ENCODE results near the gene ZFYVE28. TPM values are rescaled to one million over a fixed set of nuclear protein-coding genes. Genes with fewer than 3 reads are reported as not detected.

The ZFYVE28 gene
- total RNA-seq, 1 experiment from 2014 or later: 19.2 TPM

DNA sequence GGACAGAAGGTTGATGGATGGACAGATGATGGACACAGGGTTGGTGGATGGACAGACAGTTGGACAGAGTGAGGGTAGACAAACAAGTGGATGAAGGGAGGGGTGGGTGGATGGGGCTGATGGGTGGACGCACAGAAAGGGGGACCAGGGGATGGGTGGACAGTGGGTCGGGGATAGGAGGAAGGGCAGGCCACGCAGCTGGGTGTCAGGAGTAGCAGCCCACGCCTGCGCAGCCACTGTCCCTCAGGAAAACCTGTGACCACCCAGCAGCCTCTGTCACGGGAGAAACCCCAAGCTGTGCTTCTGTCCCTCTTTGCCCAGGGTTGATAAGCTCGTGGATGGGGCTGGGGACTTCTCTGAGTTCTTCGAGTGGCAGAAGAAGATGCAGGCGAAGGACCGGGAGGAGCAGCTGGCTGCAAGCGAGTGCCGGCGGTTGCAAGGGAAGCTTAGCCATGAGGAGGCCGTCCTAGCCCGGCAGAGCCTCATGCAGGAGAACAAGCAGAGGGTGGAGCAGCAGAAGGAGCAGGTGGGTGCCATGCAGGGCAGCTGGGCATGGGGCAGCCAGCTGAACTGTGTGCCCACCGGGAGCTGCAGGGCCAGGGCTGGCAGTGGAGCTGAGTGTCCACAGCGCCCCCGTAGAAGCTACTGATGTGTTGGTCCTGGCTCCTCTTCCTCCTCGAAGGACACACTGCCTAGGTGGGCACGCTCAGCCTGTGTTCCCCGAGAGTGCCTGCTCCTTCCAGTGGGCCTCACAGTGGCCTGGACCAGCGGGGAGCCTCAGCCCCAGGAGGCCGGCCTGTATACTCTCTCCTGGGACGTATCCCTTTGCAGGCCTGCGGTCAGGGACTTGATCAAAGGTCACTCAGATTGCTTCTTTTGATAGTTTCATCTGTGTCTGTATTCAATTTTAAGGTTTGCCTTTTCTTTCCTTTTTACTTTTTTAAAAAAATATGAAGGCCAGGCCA is 33.7 kb upstream of the ZFYVE28 start:
- Histone ChIP-seq H3K27ac (ENCODE audit: low read depth, low read length) (no peak overlapping the region), H3K79me2 (ENCODE audit: insufficient read depth, low read length) (no peaks in the 10 kb centered on the region), H3K36me3 (ENCODE audit: control insufficient read depth in 1 of 2, insufficient read depth in 2 of 2, low read length in 2 of 2) (no peaks in the 10 kb centered on the region), H2AFZ (ENCODE audit: low read depth, low read length, poor library complexity, severe bottlenecking) (no peak overlapping the region), H3K4me3 (replicated peaks in 1 of 2; ENCODE audit: low read depth in 1 of 2, low read length in 2 of 2) (no peak overlapping the region), H3K4me2 (ENCODE audit: low read length) (no peak overlapping the region), H3K9me2 (ENCODE audit: insufficient read depth) (no peaks in the 10 kb centered on the region), H3K4me1 (ENCODE audit: control insufficient read depth in 1 of 2, insufficient read depth in 2 of 2, low read length in 2 of 2) (no peaks in the 10 kb centered on the region), H4K20me1 (ENCODE audit: insufficient read depth) (no peaks in the 10 kb centered on the region), H3K9ac (ENCODE audit: low read length) (no peak overlapping the region), H3K27me3 (ENCODE audit: insufficient read depth, low read length) (no peaks in the 10 kb centered on the region), H3K9me3 (ENCODE audit: control insufficient read depth in 1 of 2, insufficient read depth in 1 of 2, low read depth in 1 of 2, low read length in 2 of 2) (no peaks in the 10 kb centered on the region)
- intact Hi-C loops (cut with micrococcal nuclease): no loop called here
- ChIA-PET POLR2A (no interaction called here), CTCF (no interaction called here), RAD21 (ENCODE audit: low non-redundant PET in 1 of 2, low total read pairs in 2 of 2, uncharacterized antibody in 2 of 2, unreplicated experiment in 2 of 2) (no interaction called here)
- TF ChIP-seq EZH2 (IDR thresholded peaks at IDR 0.05) (no peak), POLR2AphosphoS5 (IDR thresholded peaks at IDR 0.05; ENCODE audit: low read depth, low read length) (no peak), SIN3A (IDR thresholded peaks at IDR 0.05; ENCODE audit: low read depth) (no peak), ELF1 (IDR thresholded peaks at IDR 0.05; ENCODE audit: borderline replicate concordance, low read depth) (no peak), ZFX (IDR thresholded peaks at IDR 0.05) (no peak), SRF (IDR thresholded peaks at IDR 0.05; ENCODE audit: low read depth) (no peak), SP1 (IDR thresholded peaks at IDR 0.05; ENCODE audit: low read depth) (no peak), FOSL1 (IDR thresholded peaks at IDR 0.05; ENCODE audit: low read depth) (no peak), ZNF274 (IDR thresholded peaks at IDR 0.05; ENCODE audit: low read depth, low read length) (no peak), JUND (IDR thresholded peaks at IDR 0.05) (no peak), RAD21 (IDR thresholded peaks at IDR 0.05; ENCODE audit: low read depth) (no peak), REST (IDR thresholded peaks at IDR 0.05; ENCODE audit: low read depth) (no peak), TCF7L2 (IDR thresholded peaks at IDR 0.05; ENCODE audit: borderline replicate concordance, extremely low read depth, insufficient read depth, insufficient read length) (no peak), EGR1 (IDR thresholded peaks at IDR 0.05; ENCODE audit: low read depth) (no peak), ATF3 (IDR thresholded peaks at IDR 0.05) (no peak), POLR2A (IDR thresholded peaks at IDR 0.05; ENCODE audit: borderline replicate concordance, extremely low read depth, insufficient read depth, insufficient read length) (no peak)
- TF ChIP-seq, protein P1, sequence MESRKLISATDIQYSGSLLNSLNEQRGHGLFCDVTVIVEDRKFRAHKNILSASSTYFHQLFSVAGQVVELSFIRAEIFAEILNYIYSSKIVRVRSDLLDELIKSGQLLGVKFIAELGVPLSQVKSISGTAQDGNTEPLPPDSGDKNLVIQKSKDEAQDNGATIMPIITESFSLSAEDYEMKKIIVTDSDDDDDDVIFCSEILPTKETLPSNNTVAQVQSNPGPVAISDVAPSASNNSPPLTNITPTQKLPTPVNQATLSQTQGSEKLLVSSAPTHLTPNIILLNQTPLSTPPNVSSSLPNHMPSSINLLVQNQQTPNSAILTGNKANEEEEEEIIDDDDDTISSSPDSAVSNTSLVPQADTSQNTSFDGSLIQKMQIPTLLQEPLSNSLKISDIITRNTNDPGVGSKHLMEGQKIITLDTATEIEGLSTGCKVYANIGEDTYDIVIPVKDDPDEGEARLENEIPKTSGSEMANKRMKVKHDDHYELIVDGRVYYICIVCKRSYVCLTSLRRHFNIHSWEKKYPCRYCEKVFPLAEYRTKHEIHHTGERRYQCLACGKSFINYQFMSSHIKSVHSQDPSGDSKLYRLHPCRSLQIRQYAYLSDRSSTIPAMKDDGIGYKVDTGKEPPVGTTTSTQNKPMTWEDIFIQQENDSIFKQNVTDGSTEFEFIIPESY (IDR thresholded peaks at IDR 0.05; ENCODE audit: extremely low read depth, insufficient replicate concordance, low read length): no peak
- TF ChIP-seq, protein P2, sequence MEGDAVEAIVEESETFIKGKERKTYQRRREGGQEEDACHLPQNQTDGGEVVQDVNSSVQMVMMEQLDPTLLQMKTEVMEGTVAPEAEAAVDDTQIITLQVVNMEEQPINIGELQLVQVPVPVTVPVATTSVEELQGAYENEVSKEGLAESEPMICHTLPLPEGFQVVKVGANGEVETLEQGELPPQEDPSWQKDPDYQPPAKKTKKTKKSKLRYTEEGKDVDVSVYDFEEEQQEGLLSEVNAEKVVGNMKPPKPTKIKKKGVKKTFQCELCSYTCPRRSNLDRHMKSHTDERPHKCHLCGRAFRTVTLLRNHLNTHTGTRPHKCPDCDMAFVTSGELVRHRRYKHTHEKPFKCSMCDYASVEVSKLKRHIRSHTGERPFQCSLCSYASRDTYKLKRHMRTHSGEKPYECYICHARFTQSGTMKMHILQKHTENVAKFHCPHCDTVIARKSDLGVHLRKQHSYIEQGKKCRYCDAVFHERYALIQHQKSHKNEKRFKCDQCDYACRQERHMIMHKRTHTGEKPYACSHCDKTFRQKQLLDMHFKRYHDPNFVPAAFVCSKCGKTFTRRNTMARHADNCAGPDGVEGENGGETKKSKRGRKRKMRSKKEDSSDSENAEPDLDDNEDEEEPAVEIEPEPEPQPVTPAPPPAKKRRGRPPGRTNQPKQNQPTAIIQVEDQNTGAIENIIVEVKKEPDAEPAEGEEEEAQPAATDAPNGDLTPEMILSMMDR (IDR thresholded peaks at IDR 0.05 in 2 of 3, conservative IDR thresholded peaks at IDR 0.05 in 1 of 3; ENCODE audit: borderline replicate concordance in 1 of 3, insufficient read depth in 1 of 3, low read depth in 2 of 3, low read length in 2 of 3): no peak
- DNase-seq (ENCODE audit: low read depth, low spot score): no peak
- no TSS peak for BruUV-seq (replicated peaks)
- no peak for ATAC-seq

Data from HCT116 (cell line).